Stimulated activated CD4-positive, alpha-beta T cell treated with anti-CD3 and anti-CD28 coated beads, Interleukin-2, amount 100 ng/mL, for 4 hours (primary cell): ENCODE data around the gene ZNF689.
"Not testable (repeated sequence)": the region's sequence is repeated elsewhere in the genome, so short reads cannot be mapped to it uniquely, and the experiment has no call there.

Experiments
- DNase-seq: peaks from one replicate; pipeline ENCODE4 v3.0.0-alpha.2; 2020; ENCODE audit warnings: low read depth

ZNF689 gene

DNA sequence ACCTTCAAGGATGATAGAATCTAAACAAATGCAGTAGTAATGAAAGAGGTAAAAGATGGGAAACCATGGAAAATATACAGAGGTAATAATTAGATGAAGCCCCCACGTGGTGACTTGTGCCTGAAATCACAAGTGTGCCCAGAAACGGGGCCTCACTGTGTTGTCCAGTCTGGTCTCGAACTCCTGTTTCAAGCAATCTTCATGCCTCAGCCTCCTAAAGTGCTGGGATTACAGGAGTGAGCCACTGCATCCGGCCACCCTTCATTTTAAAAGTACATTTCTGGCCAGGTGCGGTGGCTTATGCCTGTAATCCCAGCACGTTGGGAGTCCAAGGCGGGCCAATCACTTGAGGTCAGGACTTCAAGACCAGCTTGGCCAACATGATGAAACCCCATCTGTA lies 26.4 kb upstream of the ZNF689 start:
- DNase-seq, result no peak

DNA sequence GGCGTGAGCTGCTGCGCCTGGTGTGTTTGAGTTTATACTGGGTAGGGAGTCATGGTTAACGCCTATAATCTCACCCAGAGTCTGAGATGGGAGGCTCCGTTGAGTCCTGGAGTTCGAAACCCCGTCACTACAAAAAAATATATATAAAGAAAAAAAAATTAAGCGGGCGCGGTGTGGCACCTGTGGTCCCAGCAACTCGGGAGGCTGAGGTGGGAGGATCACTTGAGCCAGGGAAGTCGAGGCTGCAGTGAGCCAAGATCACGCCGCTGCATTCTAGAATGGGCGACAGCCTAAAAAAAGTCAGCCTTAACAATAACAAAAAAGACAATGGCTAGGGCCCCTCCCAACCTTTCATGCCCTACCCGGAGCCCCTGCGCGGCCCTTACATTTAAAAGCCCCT lies 23.3 kb upstream of the ZNF689 start:
- no peak for DNase-seq

DNA sequence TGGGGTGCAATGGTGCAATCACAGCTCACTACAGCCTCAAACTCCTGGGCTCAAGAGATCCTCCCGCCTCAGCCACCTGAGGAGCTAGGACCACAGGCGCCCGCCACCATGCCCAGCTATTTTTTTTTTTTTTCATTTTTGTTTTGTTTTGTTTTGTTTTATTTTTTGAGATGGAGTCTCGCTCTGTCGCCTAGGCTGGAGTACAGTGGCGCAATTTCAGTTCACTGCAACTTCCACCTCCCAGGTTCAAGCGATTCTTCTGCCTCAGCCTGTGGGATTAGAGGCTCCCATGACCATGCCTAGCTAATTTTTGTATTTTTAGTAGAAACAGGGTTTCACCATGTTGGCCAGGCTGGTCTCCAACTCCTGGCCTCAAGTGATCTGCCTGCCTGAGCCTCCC lies 22.3 kb upstream of the ZNF689 start:
- not testable (repeated sequence) for DNase-seq

DNA sequence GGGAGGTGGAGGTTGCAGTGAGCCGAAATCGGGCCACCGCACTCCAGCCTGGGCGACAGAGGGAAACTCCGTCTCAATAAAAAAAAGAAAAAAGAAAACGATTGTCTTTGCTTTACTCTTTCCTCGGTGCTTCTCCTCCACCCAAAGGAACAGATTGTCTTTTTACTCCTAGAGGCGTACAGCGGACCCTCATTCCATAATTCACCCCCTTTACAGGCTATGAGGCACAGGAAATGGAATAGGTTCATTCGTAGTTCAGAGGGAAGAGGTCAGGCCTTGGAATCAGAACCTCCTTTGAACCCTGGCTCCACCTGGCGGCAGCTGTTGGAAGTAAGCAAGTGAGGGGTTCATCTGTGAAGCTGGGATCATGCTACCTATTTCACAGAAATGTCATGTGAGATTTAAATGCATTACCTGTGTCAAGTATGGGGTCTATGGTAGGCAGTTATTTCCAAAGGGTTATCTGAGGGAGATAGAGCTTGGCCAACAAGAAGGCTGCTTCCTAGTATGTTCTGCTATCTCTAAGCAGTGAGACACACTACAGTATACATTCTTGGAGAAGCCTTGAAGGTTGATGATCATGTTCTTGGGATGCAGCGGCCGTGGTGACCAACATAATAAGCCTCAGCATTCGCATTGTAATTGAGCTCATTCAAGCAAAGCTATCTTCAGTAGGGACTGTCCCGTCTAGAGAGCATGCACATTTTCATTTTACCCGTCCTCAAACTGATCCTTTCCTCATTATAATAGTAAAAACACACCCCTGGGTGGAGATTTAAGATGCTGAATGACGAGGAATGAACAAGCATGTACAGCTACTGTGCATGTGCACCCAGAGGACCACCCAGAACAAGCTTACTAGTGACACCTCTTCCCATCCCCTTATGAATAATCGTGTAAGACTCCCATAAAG lies 18.7 kb upstream of the ZNF689 start:
- DNase-seq, result peak; percentile 78

DNA sequence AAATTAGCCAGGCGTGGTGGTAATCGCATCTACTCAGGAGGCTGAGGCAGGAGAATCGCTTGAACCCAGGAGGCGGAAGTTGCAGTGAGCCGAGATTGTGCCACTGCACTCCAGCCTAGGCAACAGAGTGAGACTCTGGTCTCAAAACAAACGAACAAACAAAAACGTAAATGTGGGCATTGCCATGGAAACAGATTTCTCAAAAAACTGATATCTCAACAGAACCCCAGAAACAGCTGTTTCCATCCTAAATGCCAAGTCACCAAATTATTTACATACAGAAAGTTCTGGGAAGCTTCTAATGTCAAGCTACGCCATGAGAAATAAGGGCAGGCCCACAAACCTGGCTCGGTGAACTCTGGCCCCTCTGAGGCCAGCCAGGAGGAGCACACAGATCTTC lies 16.0 kb upstream of the ZNF689 start:
- DNase-seq, result no peak

DNA sequence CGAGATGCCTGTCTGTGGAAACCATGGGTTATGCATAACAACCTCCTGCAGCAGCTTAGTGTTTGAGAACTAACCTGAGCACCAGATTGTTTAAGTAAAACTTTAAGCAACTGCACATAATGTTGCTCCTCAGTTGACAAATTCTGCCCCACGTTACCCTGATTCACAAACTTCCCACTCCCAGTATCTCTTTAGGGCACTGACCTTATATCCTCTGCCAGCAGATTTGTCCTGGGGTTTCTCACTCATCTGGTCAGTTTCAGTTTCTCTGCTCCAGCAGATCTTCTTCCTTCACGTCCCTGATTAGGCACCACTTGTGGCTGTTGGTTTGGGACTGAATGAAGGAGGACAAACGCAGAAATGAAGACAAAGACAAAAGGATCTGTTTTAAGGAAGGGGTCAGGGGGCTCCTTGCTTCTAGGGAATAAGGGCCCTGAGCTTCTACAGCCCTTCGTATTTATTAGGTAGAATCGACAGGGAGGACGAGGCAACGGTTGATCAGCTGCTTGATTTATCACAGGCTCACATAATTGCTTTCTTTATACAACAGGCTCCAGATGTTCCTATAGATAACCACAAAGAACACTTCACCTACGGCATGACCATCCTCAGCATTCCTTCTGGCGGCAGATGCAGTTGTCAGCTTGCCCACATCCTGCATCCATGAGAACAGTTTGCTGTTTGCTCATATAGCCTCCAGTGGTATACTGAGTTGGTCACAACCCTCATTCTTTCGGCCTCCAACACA lies 13.5 kb upstream of the ZNF689 start:
- DNase-seq, result no peak

DNA sequence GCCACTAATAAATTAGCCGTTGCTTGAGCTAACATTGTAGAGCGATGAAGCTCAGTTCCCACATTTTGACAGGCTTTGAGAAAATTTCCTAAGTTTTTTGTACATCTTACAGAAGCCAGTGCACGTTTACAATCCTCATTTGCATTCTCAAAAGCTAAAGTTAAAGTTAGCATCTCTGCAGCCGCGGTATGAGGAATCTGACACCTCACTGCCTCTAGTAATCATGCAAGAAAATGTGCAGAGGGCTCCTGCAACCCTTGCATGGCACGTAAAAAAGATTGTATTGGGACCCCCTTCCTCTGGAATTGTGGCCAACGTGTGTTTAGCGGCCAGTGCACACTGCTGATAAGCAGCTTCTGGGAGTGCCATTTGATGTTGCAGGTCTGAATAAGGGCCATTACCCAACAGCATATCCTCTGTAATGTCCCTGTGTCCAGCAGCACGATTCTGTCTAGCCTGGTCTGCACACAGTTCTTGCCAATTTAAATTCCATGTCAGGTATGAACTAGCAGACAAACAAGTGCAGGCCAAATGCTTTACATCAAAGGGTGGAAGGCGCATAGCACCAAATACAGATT lies 12.4 kb upstream of the ZNF689 start:
- DNase-seq, result no peak

DNA sequence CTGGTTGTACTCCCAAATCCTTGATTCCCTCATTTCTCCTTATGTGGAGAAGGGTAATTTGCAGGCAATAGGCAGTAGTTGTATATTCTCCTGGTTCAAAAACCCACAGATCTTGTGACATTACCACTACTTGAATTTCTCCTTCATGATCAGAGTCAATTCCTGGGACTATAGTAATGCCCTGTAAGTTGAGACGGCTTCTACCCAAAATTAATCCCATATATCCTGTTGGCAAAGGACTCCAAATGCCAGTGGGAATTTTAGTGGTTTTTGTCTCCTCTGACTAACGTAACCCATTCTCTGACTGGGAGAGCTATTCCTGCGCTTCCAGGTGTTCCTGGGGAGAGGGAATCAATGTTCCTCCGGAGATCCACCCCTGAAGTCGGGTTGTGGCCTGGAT lies 11.6 kb upstream of the ZNF689 start:
- DNase-seq, result no peak

DNA sequence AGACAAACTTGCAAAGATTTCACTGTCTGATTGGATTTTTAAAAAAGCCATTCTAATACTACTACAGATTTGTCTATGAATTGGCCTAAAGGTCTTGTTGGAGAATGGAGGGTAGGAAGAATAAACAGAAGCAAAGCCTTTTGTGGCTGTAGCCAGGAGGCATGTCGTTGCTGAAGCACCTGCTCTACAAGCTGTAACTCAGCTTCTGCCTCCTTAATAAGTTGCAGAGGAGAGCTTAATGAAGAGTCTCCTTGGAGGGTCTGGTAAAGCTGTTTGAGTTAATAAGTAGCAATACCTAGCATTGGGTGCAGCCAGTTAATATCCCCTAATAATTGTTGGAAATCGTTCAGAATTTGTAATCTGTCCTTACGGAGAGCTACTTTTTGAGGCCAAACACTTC lies 10.0 kb upstream of the ZNF689 start:
- no peak for DNase-seq

DNA sequence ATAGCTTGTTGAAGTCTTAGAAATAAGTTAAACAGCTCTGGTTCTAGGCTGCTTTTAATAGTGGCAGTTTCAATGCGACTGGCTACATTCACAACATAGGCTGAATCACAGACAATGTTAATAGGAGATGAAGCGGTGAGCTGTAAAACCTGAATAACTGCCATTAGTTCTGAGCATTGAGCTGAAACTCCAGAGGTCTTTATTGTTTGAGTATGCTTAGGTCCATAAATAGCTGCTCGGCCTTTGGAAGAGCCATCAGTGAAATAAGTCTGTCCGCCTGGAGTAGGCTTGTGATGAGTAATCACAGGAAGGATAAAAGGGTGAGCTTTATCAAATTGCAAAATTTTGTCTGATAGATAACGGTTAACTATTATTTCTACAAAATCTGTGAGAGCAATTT lies 9.4 kb upstream of the ZNF689 start:
- DNase-seq, result no peak

DNA sequence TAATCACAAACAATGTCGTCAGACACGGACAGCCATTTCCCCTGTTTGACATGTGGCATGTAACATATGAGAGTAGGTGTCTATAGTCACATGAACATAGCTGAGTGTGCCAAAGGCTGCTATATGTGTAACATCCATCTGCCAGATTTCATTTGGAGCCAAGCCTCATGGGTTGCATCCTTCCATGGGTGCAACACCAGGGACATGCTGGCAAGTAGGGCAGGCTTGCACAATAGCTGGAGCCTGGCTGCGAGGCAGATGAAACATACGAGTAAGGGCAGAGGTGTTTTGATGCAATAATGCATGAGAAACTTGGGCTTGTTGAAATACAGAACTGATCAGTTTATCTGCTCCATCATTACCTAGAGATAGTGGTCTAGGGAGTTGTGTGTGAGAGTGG lies 9.0 kb upstream of the ZNF689 start:
- DNase-seq, result no peak

DNA sequence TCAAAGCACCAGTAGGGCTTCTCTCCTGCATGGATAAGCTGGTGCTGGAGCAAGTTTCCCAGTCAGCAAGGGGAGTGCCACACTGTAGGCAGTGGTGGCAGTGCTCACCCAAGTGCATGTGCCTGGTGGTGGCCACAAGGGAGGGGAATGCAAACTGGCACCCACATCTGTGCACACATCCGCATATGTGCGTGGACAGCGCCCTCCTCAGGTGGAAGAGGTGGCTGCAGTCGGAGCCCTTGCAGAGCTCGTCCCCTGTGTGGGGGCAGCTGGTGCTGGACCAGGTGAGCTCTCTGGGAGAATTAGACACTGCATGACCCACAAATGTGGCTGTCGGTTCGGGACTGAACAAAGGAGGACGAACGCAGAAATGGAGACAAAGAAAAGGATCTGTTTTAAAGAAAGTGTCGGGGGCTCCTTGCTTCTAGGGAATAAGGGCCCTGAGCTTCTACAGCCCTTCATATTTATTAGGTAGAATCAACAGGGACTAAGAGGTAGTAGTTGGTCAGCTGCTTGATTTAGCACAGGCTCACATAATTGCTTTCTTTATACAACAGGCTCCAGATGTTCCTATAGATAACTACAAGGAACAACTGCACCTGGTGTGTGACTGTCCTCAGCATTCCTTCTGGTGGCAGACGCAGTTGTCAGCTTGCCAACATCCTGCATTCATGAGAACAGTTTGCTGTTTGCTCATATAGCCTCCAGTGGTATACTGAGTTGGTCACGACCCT lies 5.3 kb upstream of the ZNF689 start:
- peak; percentile 29 for DNase-seq

DNA sequence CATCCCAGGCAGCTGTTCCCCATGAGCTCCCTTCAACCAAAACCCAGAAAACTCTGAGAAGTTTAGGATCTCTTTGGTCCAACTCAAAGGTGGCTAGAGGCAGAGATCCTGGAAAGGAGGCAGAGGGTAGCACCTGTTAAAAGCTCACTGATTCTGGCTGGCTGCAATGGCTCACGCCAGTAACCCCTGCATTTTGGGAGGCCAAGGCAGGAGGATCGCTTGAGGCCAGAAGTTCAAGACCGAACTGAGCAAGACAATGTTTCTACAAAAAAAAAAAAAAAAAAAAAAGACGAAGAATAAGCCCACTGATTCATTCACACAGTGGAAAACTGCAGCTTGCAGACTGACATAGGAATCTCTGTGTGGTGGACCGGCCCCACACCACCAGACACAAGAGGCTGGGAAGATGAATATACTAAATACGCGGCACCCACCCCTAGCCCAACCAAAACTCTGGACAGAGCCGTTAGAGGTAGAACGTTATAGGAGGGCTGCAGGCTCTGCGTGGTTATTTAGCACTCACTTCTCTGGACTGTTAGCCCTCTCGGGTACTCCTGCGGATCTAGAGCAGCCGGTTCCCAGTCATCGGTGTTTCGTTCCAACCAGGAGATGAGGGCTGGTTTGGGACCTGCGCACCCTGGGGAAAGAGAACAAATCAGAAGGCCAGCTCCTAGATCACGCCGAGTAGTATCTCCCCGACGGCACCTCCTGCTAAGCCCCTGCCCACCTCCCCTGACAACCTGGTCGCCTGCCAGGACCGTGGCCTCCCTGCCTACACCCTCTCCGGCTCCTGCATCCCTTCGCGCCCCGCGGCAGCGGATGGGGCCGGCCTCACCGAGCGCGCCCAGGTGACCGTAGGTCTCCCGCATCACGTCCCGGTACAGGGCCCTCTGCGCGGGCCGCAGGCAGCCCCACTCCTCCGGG lies 925 bp downstream of the ZNF689 start:
- DNase-seq, result no peak

DNA sequence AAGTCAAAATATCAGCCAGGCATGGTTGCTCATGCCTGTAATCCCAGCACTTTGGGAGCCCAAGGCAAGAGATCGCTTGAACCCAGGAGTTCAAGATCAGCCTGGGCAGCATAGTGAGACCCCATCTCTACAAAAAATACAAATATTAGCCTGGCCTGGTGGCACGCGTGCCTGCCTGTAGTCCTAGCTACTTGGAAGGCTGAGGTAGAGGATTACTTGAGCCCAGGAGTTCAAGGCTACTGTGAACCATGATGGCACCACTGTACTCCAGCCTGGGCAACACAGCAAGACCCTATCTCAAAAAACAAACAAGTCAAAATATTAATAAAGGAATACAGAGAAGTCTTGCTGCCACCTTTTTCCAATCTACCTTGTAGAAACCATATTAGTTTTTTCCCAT lies 4.2 kb downstream of the ZNF689 start:
- DNase-seq, result no peak

DNA sequence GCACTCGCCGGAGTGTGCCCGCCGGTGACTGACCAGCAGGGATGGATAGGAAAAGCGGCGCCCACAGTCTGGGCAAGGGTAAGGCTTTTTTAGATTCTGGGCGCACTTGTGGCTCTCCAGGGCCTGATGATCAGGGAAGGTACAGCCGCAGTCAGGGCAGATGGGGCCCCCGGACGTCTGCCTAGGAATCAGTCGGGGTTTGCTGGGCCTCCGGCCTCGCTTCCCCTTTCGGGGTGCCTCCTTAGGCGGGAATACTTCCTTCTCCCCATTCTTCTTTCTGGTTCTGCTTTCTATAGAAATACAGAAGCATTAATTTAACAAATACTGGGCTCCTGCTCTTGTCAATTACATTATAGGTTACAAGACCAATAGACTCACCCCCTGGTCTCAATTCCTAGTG lies 5.0 kb downstream of the ZNF689 start:
- no peak for DNase-seq

DNA sequence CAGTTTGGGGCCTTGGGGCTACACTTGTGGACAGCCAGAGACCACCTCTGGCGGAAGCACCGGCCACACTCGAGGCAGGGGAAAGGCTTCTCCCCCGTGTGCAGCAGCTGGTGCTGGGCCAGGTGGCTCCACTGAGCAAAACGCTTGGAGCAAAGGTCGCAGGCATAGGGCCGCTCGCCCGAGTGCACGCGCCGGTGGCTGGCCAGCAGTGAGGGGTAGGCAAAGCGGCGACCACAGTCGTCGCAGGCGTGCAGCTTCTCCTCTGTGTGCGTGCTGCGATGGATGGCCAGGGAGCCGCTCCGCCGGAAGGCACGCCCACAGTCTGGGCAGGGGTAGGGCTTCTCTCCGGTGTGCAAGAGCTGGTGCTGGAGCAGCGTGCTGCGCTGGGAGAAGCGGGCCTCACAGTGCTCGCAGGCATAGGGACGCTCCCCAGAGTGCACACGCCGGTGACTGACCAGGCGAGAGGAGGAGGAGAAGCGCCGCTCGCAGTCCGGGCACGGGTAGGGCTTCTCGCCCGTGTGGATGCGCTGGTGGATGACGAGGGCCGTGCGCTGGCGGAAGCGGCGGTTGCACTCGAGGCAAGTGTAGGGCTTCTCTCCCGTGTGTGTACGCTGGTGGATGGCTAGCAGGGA lies 5.8 kb downstream of the ZNF689 start:
- no peak for DNase-seq

DNA sequence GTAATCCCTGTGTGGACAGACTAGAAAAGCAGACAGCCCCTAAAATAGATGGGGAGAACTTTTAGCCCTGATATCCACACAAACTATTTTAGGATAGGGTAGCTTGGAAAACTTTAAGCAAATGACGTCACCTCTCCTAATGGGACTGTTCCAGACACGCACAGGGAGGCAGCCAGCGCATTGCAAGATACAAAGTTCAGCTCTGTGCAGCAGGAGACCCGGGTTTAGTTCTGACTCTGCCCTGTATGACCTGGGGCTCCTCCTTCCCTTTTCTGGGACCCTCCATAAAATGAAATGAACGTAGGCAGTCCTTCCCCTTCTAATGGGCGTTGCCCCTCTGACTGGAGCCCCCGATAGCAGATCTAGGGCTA lies 6.3 kb downstream of the ZNF689 start:
- DNase-seq, result no peak

DNA sequence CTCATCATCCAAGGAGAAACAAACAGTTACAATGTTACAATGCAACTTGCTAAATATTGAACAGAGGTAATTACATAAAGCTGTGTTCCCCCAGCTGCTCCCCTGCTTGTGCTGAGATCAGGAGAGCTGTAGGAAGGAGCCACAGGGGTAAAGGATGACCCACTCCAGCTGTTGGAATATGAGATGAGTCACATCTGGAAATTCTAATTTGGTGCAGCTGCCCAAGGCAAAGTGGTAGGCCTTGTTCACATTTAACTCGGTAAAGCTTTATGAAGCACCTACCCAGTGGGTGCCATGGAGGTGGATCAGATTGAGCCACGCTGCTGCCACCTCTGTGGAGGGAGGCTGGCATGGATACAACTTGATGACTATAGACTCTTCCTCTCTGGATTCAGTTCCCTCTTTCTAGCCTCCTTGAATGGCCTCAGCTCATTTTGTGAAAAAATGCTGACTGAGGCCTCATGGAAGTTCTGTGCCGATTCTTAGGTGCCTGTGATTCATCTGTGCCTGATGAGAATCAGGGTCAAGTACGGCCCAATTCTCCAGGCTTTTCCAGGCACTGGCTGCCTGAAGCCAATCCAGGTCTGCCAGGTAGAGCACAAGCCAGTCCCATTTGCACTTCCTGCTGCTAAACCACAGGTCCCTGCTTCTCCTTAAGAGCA lies 7.4 kb downstream of the ZNF689 start:
- DNase-seq, result no peak

DNA sequence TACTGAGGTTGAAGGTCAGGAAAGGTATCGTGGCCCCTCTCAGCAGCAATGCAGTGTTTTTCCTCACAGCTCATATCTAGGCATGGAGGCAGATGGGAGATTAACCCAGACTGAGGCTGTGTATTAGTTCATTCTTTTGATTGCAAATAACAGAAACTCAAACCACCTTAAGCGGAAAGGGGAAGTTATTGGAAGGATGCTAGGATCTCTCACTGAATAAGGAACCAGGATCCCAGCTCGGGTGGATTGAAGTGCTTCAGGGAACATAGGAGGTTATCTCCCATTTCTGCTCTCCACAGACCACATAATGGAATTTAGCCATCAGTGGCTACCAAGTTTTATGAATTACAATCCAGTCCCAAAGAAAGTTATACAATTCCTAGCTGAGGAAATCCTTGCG lies 8.2 kb downstream of the ZNF689 start:
- DNase-seq, result no peak

DNA sequence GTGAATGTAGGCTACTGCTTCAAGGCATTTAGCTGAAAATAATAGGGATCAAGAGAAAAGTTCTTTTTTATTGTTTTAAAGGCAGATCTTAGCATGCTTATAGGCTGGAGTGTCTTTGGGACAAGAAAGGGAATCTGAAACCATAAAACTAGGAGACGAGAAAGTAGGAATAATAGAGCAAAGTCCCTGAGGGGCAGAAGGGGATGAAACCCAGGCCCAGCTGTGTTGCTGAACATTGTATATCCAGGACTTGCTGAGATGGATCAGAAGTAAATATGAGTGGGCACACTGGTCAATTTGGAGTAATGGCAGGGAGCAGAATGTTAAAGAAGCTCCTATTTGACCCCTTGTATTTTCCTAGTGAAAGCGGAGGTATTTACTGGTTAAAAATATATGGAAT lies 9.3 kb downstream of the ZNF689 start:
- DNase-seq, result no peak
